Mucosa of descending colon (tissue), 3 donors: ENCODE data around the gene KIAA1755. TPM values are rescaled to one million over a fixed set of nuclear protein-coding genes. Genes with fewer than 3 reads are reported as not detected.

ENCODE experiments used
- ATAC-seq: fragments of 200-7000 bp; cut with Tn5 transposase; one replicate; pipeline ENCODE4 v1.9.1; 2020; ENCODE audit warnings: mild to moderate bottlenecking, moderate library complexity
- DNase-seq, 3 donors: peaks; one replicate each; pipeline ENCODE4 v3.0.0-alpha.2; 2020
- H3K36me3 ChIP-seq: fragments of 200-600 bp; one replicate; pipeline ENCODE4 v1.8.0; 2021; ENCODE audit warnings: low read depth, mild to moderate bottlenecking
- H3K4me1 ChIP-seq: fragments of 200-600 bp; one replicate; pipeline ENCODE4 v1.8.0; 2021; ENCODE audit warnings: low read depth, mild to moderate bottlenecking
- H3K4me3 ChIP-seq: fragments of 200-600 bp; one replicate; pipeline ENCODE4 v1.8.0; 2021; ENCODE audit warnings: mild to moderate bottlenecking
- H3K9me3 ChIP-seq: fragments of 200-600 bp; one replicate; pipeline ENCODE4 v1.8.0; 2021; ENCODE audit warnings: mild to moderate bottlenecking
- CTCF ChIP-seq: fragments of 200-600 bp; IDR thresholded peaks from one replicate; pipeline ENCODE4 v1.8.0; 2022; ENCODE audit warnings: antibody characterized with exemption, mild to moderate bottlenecking
- intact Hi-C, 2 donors: fragments of 100-400 bp; cut with DNase I in 1 of 2; cut with micrococcal nuclease in 1 of 2; formaldehyde crosslinking; loops; one replicate each; pipeline versions ENCODE4 v1.11.0 to v1.11.1; 2022; cut with DNase I, micrococcal nuclease
- total RNA-seq, 3 donors: library from RNA; stranded (reverse); fragmentation: NEBNext Ultra II Directional in 2 of 3; extraction: Animal tissue kit (Norgen Biotek cat#: 25700) in 2 of 3; gene quantifications; one replicate each; pipeline versions ENCODE4 v1.2.1 to v1.2.4, GENCODE V29; 2021 to 2023
- donor health status: DM: no; HTN: no; CAD: no; lungs with moderate emphysema.
- donor health status: DM: no; HTN: no; CAD: no.
- donor health status: DM: no; HTN: yes; CAD: no.

Gene KIAA1755
- total RNA-seq, 3 donors from 2014 or later: 1.2 to 22.4 (median 3.4) TPM

DNA sequence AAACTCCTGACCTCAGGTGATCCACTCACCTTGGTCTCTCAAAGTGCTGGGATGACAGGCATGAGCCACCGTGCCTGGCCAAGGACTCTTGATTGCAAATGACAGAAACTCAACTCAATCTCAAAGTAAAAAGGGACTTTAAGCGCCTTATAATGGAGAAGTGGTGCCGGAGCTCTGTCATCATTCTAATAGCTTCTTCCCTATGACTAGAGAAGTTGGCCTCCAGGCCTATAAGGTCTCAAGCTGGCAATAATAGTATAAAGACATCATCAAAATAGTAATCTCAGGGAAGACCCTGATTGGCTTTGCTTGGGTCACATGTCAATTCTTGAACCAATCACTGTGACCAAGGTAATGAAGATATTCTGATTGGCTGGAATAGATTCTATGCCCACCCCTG, 8.5 kb upstream of the KIAA1755 start:
- ATAC-seq: no peak
- Histone ChIP-seq H3K9me3 (no peaks in the 10 kb centered on the region), H3K4me3 (no peak overlapping the region), H3K36me3 (no peaks in the 10 kb centered on the region), H3K4me1 (no peaks in the 10 kb centered on the region)
- DNase-seq: no peak
- intact Hi-C loops: no loop called here
- TF ChIP-seq CTCF: no peak

DNA sequence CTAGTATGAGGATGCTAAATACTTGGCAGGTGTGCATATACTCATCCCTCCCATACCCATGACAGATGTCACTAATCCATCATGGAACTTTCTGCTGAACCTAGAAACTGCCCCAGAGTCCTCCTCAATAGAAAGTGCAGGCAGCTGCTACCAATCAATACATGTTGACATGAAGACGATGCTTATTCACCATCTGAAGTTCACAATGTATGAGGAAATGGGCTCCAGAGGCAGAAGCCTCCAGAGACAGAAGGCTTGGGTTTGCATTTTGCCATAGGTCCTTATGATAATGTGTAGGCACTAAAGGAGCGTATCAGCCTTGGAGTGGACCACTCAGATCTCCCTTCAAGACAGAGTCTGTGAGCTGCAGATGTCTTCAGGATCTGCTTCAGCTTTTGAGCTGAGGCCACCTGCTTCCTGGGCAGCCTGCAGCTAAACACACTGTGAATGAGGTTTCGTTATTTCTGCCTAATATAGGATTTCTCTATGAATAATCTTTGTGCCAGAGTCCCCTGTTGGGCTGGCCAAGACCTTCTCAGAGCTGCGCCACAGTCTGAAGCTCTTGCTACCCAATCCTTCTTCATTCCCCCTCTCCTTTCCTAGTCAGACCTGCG, 7.5 kb upstream of the KIAA1755 start:
- H3K36me3 ChIP-seq: no peaks in the 10 kb centered on the region
- TF ChIP-seq CTCF: no peak
- DNase-seq (no peak), ATAC-seq (no peak)
- H3K9me3 ChIP-seq: no peaks in the 10 kb centered on the region
- intact Hi-C loops: no loop called here
- H3K4me1 ChIP-seq: no peaks in the 10 kb centered on the region
- H3K4me3 ChIP-seq: no peak overlapping the region

DNA sequence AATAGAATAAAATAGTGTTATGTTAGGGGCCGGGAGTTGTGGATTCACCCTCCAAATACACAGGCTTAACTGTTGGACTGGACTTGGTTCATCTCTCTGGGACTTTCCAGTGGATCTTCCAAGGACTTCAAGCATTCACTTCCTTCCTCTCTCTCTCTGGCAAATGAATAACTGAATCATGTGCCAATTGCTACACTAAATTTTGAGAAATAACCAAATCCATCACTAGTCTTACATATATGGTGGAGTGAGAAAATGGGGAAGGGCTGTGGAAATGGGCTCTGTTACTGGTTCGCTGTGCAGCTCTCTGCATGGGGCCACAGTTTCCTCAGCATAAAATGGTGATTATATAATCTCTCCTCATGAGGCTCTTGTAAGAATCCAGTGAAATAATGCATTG, 6.8 kb upstream of the KIAA1755 start:
- no peak overlapping the region for H3K4me3 ChIP-seq
- no peaks in the 10 kb centered on the region for H3K9me3 ChIP-seq
- no peak for TF ChIP-seq CTCF
- DNase-seq (no peak), ATAC-seq (no peak)
- intact Hi-C loops: no loop called here
- no peaks in the 10 kb centered on the region for H3K4me1 ChIP-seq
- H3K36me3 ChIP-seq: no peaks in the 10 kb centered on the region

DNA sequence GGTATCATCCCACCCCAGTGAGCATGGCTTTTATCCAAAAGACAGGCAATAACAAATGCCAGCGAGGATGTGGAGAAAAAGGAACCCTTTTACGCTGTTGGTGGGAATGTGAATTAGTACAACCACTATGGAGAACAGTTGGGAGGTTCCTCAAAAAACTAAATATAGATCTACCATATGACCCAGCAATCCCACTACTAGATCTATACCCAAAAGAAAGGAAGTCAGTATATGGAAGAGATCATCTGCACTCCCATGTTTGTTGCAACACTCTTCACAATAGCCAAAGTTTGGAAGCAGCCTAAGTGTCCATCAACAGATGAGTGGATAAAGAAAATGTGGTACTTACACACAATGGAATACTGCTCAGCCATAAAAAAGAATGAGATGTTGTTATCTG, 5.9 kb upstream of the KIAA1755 start:
- no peaks in the 10 kb centered on the region for H3K4me1 ChIP-seq
- intact Hi-C loops: no loop called here

GRCh38 chr20:38262931-38263330, 2.4 kb upstream of the KIAA1755 start:
- ATAC-seq (no peak), DNase-seq (no peak)
- Histone ChIP-seq H3K4me1 (no peaks in the 10 kb centered on the region), H3K4me3 (no peak overlapping the region), H3K36me3 (no peaks in the 10 kb centered on the region), H3K9me3 (no peaks in the 10 kb centered on the region)
- no peak for TF ChIP-seq CTCF
- intact Hi-C loops: no loop called here

More for the DNA sequence above, 5.9 kb upstream of the KIAA1755 start:
- DNase-seq: no peak
- H3K4me3 ChIP-seq: no peak overlapping the region
- H3K9me3 ChIP-seq: no peaks in the 10 kb centered on the region
- no peaks in the 10 kb centered on the region for H3K36me3 ChIP-seq
- no peak for ATAC-seq
- no peak for TF ChIP-seq CTCF

- DNase-seq (no peak), ATAC-seq (no peak)
- no peaks in the 10 kb centered on the region for H3K36me3 ChIP-seq
- H3K9me3 ChIP-seq: no peaks in the 10 kb centered on the region
- no peaks in the 10 kb centered on the region for H3K4me1 ChIP-seq
- no peak for TF ChIP-seq CTCF
- intact Hi-C loops: no loop called here
- H3K4me3 ChIP-seq: no peak overlapping the region
Observed at GRCh38 chr20:38261054-38261390, 487 bp upstream of the KIAA1755 start.
